OCI-LY7 (cell line): Measurements from ENCODE around the gene MSANTD1.

ENCODE experiments used
- EZH2phosphoT487 ChIP-seq: fragments of 200-600 bp; sonication (generic); IDR thresholded peaks from 2 replicates; pipeline ENCODE4 v1.6.1; 2018; ENCODE audit warnings: low read depth, borderline replicate concordance, mild to moderate bottlenecking, mixed run types, antibody characterized with exemption, low read length, moderate library complexity, mixed read lengths
- TF ChIP-seq, protein P1 (sequence below): fragments of 200-600 bp; sonication (generic); conservative IDR thresholded peaks from 2 replicates; pipeline ENCODE4 v1.5.1; 2014; ENCODE audit warnings: mild to moderate bottlenecking, antibody characterized with exemption, low read length, moderate library complexity, mixed read lengths

DNA sequence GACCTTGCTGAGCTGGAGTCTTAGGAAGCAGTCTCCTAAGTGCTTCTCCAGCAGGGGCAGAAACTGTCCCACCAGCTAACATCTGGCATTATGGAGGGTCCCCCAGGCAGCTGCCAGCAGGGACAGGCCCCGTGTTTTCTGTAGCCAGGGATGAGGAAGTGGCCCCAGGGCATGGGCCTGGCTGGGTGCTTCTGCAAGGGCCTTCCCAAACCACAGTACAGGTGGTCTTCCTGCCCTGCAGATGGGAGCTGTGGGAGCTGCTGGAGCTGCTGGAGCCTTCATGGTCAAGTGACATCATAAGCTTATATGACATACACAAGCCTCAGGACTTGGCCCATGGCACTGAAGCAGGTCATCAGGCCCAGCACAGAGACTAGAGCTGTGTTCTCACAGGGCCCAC is 5.0 kb upstream of the MSANTD1 start:
- TF ChIP-seq, protein P1, sequence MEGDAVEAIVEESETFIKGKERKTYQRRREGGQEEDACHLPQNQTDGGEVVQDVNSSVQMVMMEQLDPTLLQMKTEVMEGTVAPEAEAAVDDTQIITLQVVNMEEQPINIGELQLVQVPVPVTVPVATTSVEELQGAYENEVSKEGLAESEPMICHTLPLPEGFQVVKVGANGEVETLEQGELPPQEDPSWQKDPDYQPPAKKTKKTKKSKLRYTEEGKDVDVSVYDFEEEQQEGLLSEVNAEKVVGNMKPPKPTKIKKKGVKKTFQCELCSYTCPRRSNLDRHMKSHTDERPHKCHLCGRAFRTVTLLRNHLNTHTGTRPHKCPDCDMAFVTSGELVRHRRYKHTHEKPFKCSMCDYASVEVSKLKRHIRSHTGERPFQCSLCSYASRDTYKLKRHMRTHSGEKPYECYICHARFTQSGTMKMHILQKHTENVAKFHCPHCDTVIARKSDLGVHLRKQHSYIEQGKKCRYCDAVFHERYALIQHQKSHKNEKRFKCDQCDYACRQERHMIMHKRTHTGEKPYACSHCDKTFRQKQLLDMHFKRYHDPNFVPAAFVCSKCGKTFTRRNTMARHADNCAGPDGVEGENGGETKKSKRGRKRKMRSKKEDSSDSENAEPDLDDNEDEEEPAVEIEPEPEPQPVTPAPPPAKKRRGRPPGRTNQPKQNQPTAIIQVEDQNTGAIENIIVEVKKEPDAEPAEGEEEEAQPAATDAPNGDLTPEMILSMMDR = no peak
- TF ChIP-seq EZH2phosphoT487 = no peak
